ENCODE measurements around the gene HSD11B1.

The HSD11B1 gene

DNA sequence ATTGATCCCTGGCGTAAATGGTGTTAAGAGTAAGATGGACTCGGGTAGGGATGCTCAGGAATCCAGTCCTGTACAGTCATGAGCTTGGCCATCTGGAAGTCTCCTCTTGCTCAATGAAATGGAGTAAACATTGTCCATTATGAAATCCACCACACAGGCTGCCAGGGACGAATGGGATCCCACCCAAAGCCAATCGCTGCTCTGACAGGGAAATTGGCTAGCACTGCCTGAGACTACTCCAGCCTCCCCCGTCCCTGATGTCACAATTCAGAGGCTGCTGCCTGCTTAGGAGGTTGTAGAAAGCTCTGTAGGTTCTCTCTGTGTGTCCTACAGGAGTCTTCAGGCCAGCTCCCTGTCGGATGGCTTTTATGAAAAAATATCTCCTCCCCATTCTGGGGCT is at the start of gene HSD11B1:
TSS of gene HSD11B1 (plus strand) at position 263 of the 400 bp plus-strand sequence. CDS start at position 360, 97 bp downstream.
- no peak for DNase-seq

DNA sequence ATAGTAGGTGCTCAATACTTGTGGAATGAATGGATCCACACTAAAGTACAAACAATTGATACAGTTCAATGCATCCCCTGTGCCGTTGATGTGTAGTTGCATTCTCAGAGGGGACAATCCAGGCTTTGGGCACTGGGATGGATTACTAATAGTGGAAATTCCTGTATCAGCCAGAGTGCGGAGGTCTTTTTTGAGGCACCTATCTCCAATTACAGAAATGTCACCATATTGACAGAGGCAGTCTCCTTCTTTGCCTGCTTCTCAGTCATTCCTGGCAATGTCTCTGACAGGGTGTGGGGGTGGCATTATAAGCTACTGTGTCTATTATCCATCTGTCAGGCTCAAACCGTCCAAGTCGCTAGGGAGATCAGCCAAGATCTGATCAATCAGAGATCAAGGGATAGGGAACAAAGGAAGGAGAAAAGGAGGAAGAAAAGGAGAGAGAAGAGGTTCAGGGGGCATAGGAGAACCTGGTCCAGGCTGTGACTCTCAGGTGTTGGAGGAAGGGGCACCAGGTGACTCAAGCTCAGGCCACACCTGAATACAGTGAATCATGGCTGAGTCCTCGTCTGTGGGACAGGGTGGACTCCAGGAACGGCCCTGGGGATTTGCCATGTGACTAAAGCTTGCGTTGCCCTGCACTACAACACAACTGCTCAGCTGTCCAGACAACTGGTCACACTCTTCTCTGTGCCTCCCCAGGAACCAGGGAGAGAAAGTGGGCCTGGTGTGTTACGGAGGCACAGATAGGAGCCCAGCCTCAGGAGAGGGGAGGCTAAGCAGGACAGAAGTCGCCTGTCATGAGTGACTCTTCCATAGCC is 49.0 kb upstream of the HSD11B1 start:
- no peak for DNase-seq

- no peak for DNase-seq
Measured at GRCh38 chr1:209657140-209657879, 47.3 kb upstream of the HSD11B1 start.

GRCh38 chr1:209657918-209658317 is 46.7 kb upstream of the HSD11B1 start:
- peak in 1 of 3 experiments; percentile 44 for DNase-seq

DNA sequence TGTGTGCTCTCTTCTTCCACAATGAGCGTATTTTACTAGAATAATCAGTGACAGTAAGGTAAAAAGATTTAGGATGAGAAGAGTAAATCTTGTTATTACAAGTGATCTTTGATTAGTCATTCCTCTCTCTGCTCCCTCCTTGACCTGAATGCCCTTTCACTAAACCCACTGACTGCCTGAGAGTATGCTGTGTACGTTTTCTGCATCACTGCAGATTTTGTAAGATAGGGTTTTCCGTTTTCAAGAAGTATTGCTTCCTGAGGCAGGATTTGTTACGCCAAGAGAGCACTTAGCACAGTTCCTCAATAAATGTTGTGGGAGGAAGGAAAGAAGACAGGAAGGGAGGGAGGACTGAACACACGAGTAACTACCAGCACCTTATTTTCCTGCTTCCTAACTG is 44.7 kb upstream of the HSD11B1 start:
- DNase-seq: no peak

DNA sequence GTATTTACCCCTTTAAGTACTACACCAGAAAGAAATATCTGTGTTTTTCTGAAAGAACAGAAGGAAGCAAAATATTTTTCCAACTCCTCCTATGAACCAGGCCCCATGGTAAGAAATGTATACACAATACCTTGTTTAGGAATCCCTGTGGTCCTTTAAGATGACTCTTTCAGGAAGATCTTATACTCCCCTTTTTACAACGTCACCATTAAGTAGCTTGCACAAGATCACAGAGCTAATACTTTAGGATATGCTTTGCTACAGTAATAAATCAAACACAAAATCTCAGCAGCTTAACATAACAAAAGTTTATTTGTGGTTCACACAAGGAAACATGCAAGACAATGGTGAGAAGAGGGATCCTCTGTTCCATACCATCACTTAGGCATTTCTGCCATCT is 43.6 kb upstream of the HSD11B1 start:
- DNase-seq: no peak

DNA sequence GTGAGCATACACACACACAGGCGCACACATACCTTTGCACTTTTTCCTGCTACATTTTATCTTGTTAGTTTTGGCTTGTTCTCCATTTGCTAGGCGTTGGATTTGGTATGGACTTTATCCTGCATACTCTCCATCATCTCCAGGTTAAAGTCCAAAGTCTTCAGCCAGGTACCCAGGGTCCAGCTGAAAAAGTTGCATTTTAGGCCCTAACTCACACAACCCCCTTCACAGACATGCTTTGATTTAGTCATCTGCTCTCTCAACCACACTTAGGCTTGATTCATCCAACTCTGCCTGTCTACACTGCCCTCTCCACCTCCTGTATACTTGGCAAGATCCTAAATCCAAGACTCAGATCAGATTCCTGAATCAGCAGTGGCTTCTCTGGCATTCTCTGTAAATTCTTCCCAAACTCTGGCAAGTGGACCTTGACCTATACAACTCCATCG is 41.7 kb upstream of the HSD11B1 start:
- no peak for DNase-seq

DNA sequence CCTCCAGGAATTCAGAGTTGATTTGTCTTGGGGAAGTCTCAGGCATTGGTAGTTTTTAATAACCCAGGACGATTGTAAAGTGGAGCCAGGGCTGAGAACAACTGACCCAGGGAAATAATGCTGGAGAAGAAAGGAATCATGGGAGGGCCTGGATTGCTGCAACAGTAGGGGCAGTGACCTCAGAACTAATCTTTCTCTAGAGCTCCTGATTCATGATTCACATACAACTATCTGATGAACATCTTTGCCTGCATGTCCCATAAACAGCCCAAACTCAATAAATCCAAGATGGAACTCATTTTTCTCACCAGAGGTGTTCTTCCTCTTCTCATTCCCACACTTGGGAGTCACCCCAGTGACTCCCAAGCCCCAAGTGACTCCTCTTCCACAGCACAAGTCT is 37.5 kb upstream of the HSD11B1 start:
- DNase-seq: no peak

GRCh38 chr1:209667708-209668107 is 36.9 kb upstream of the HSD11B1 start:
- no peak for DNase-seq

GRCh38 chr1:209670441-209671082 is 34.1 kb upstream of the HSD11B1 start:
- DNase-seq: no peak

GRCh38 chr1:209672705-209673630 is 31.7 kb upstream of the HSD11B1 start:
- DNase-seq: no peak

- DNase-seq: no peak
Measured at GRCh38 chr1:209673631-209674417, 30.8 kb upstream of the HSD11B1 start.

- peak in 2 of 3 experiments; percentile 81 to 85 for DNase-seq
Measured at GRCh38 chr1:209674957-209675564, 29.6 kb upstream of the HSD11B1 start, which contains the start of gene G0S2. G0S2 (plus strand) TSS chr1:209675412; CDS start chr1:209675685, 273 bp downstream.

GRCh38 chr1:209675565-209676154 is 29.0 kb upstream of the HSD11B1 start:
- DNase-seq: peak in 2 of 3 experiments; percentile 81 to 83

GRCh38 chr1:209678981-209679539 is 25.6 kb upstream of the HSD11B1 start:
- no peak for DNase-seq

GRCh38 chr1:209685821-209686220 is 18.8 kb upstream of the HSD11B1 start:
- no peak for DNase-seq

GRCh38 chr1:209686322-209686721 is 18.3 kb upstream of the HSD11B1 start:
- DNase-seq: no peak

DNA sequence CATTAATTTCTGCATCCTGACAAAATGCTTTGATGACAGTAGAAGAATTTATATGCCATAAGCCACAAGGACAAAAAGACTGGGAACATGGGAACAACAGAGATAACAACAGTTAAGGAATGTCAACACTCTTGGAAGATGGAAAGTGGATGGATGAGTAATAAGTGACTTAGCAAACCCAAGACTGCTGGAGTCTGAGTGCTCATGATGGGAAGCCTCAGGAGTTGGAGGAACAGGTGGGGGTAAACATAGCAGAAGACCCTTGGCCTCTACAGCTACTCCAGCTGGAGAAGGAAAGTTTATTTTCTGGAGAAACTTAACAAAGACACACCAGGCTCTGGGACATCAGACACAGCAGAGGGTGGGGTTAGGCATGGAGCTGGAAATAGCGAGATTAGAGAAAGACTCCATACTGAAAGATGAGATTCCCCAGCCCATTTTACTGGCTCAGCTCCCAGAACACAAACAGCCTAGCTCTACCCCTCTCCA is 15.9 kb upstream of the HSD11B1 start:
- no peak for DNase-seq

DNA sequence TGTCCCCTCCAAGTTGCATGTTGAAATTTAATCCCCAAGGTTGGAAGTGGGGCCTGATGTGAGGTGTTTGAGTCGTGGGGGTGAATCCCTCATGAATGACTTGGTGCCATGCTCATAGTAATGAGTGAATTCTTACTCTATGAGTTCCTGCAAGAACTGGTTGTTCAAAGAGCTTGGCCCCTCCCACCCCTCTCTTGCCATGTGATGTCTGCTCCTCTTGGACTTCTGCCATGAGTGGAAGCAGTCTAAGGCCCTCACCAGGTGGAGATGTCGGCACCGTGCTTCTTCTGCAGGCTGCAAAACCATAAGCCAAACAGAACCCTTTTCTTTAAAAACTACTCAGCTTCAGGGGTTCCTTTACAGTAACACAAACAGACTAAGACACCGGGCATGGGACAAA is 15.2 kb upstream of the HSD11B1 start:
- peak in 1 of 3 experiments; percentile 7 for DNase-seq

DNA sequence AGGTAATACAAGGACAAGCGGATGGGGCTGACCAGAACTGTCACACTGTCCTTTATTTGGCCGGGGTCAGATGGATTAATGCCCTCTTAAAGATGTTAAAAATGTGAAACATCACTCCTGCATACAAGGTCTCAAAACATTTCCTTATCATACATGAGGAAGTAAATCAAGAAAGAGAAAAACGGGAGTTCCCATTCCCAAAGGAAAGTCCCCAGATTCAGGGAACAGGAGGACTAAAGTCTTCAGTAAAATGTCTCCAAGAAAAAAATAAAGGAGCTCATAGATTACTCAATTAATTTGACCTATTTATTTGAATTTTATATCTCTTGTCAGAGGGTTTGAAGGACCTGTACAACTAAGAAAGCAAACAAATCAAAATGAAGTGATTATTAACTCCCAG is 13.4 kb upstream of the HSD11B1 start:
- no peak for DNase-seq

Data from NCI-H1417 (cell line).